BJ (cell line): ENCODE measurements around the gene ZFYVE28. TPM values are rescaled to one million over a fixed set of nuclear protein-coding genes. Genes with fewer than 3 reads are reported as not detected.

Source experiments
- CTCF ChIA-PET: fragments of 350-600 bp; formaldehyde crosslinking; extraction: SDS; loops from one replicate; lab custom pipeline; 2021; ENCODE audit warnings: antibody characterized with exemption, inconsistent platforms; lab: Yijun Ruan, JAX
- POLR2A ChIA-PET: fragments of 300-600 bp; sonication (Branson Sonifier 250); formaldehyde crosslinking; extraction: SDS; loops from one replicate; lab custom pipeline; 2021; ENCODE audit warnings: antibody characterized with exemption; lab: Charles Lee
- DNase-seq: peaks from one replicate; pipeline ENCODE4 v3.0.0-alpha.2; 2011; ENCODE audit warnings: low read depth
- H3K27me3 ChIP-seq: 2 replicates; pipeline ENCODE4 v1.6.0; 2011; ENCODE audit warnings: low read length; ENCODE audit not compliant: control insufficient read depth, insufficient read depth
- H3K36me3 ChIP-seq: 2 replicates; pipeline ENCODE4 v1.5.1; 2011; ENCODE audit warnings: low read length; ENCODE audit not compliant: control insufficient read depth, insufficient read depth
- H3K4me3 ChIP-seq: 2 replicates; pipeline ENCODE4 v1.5.1; 2011; ENCODE audit warnings: low read depth, mild to moderate bottlenecking, control low read depth, low read length
- polyA plus RNA-seq: library from polyadenylated mRNA; depleted of rRNA; stranded (reverse); fragments of >200 nt; gene quantifications from 2 replicates; pipeline ENCODE4 v1.2.3, GENCODE V29; 2011
- TF ChIP-seq, protein P1 (sequence below): IDR thresholded peaks from 2 replicates; pipeline ENCODE4 v1.5.1; 2011; ENCODE audit warnings: low read depth, mild to moderate bottlenecking, control low read depth, inconsistent platforms, low read length, moderate library complexity; ENCODE audit not compliant: insufficient read depth

ZFYVE28 gene
- polyA plus RNA-seq, 1 experiment, result 4.4 TPM

DNA sequence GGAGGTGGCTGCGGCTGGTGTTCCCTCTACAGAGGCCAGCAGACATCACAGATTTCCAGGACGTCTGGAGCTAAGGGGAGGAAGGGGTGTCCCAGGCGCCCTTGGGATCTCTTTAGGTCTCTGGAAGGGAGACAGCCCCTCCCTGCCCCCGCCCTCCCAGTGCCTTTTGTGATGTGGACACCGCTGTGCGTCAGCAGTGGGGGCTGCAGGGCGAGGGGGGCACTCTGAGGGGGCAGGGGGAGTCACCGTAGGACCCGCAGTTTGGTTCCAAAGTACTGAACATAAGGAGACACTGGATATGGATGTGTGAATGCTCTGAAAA lies 130.9 kb downstream of the ZFYVE28 start:
- POLR2A ChIA-PET, result no interaction called here
- Histone ChIP-seq H3K36me3 (no peaks in the 10 kb centered on the region), H3K27me3 (no peaks in the 10 kb centered on the region), H3K4me3 (no peak overlapping the region)
- no peak for DNase-seq
- TF ChIP-seq, protein P1, sequence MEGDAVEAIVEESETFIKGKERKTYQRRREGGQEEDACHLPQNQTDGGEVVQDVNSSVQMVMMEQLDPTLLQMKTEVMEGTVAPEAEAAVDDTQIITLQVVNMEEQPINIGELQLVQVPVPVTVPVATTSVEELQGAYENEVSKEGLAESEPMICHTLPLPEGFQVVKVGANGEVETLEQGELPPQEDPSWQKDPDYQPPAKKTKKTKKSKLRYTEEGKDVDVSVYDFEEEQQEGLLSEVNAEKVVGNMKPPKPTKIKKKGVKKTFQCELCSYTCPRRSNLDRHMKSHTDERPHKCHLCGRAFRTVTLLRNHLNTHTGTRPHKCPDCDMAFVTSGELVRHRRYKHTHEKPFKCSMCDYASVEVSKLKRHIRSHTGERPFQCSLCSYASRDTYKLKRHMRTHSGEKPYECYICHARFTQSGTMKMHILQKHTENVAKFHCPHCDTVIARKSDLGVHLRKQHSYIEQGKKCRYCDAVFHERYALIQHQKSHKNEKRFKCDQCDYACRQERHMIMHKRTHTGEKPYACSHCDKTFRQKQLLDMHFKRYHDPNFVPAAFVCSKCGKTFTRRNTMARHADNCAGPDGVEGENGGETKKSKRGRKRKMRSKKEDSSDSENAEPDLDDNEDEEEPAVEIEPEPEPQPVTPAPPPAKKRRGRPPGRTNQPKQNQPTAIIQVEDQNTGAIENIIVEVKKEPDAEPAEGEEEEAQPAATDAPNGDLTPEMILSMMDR, result no peak
- CTCF ChIA-PET, result no interaction called here

DNA sequence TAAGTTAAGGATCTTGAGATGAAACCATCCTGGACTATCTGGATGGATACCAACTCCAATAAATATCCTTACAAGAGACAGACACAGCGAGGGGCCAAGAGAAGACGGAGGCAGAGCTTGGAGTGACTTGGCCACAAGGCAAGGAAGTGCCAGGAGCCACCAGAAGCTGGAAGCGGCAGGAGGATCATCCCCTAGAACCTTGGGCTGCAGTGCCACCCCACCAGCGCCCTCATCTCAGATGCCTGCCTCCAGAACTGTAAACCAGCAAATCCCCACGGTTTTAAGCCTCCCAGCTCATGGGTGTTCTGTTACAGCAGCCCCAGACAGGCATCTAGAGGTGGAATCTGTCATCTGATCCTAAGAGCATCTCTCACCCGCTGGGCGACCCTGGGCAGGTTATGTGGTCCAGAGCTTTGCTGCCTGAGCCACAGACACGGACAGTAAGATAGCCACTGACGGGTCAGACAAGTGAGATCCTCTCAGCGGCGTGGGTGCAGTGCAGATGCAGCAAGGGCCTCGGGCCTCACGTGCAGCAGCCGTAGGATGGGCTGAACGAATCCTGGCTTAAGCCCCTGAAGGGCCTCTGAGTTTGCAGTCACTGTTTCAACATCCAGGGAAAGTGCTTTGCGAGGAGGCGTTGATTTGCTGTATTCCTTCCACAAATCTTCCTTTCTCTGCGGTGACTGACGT lies 131.4 kb downstream of the ZFYVE28 start:
- no peak overlapping the region for H3K4me3 ChIP-seq
- H3K36me3 ChIP-seq, result no peaks in the 10 kb centered on the region
- TF ChIP-seq, protein P1, result no peak
- ChIA-PET POLR2A (no interaction called here), CTCF (no interaction called here)
- no peaks in the 10 kb centered on the region for H3K27me3 ChIP-seq
- DNase-seq, result no peak

DNA sequence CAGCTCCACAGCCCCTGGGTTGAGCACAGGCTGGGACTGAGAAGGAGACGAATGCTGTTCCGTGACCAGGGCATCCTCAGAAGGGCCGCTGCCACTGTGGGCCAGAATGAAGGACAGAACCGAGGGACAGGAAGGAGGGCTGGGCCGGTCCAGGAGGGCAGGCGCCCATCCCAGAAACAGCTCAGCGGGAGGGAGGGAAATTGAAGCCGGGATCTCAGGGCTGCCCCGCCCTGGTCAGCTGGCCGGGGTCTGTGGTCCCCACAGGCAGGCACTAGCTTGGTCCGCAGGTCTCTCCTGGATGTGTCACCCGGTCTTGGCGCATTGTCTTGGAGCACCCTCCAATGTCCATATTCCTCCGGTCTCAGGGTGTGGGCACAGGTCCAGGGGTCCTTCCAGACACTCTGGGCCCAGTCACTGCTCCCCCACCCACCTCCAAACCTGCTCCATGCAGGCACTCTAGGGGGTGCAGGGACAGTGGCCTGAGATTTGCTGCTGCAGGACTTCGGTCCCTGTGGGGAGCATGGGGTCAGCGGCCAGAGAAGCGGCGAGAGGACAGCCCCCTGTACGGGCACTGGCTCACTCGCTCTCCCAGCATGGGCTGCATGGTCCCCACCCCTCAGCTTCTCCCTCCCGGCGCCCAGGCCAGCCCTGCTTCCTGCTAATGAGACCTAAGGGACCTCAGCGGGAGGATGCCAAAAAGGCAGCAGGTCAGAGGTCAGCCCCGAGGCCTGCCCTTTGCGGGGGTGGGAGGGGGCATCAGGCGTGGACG lies 132.6 kb downstream of the ZFYVE28 start:
- Histone ChIP-seq H3K4me3 (no peak overlapping the region), H3K36me3 (no peaks in the 10 kb centered on the region), H3K27me3 (peaks cover 3% of the 10 kb centered on the region; the same call in 1 of the 2 replicates)
- CTCF ChIA-PET, result no interaction called here
- no peak for DNase-seq
- POLR2A ChIA-PET, result interaction anchor here (0.6 kb wide), 1 partner anchor 25 kb away, joined by 3 read pairs; no protein-coding TSS in a partner anchor
- TF ChIP-seq, protein P1, result no peak

DNA sequence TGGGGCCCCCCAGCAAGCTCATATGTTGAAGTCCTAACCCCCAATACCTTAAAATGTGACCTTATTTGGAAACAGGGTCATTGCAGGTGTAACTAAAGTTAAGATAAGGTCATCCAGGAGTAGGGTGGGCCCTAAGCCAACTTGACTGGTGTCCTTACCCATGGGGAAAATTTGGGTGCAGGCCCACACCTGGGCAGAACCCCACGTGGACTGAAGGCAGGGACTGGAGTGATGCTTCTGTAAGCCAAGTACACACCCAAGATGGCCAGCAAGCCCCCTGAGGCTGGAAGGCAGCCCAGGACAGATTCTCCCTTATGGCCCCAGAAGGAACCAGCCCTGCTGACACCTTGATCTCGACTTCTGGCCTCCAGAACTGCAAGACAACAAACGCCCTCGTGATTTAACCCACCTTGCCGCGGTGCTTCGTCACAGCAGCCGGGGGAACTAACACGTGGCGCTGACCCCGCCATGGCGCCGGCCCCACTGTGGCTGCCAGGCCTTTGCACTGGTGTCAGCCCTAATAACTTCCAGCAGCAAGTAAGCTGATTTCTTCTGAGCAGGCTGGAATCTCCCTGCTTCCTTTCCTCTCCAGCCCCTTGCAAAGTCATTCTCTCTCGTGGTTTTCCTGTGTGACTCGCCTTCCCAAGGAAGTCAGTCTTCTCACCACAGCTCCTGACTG lies 133.4 kb downstream of the ZFYVE28 start:
- no peaks in the 10 kb centered on the region for H3K36me3 ChIP-seq
- ChIA-PET CTCF (no interaction called here), POLR2A (interaction anchor here (0.6 kb wide), 1 partner anchor 24 kb away, joined by 3 read pairs; no protein-coding TSS in a partner anchor)
- no peak for DNase-seq
- H3K4me3 ChIP-seq, result no peak overlapping the region
- TF ChIP-seq, protein P1, result no peak
- H3K27me3 ChIP-seq, result peaks cover 3% of the 10 kb centered on the region; the same call in 1 of the 2 replicates
